H9 (cell line): ENCODE data around the gene ERICH6B. TPM values are rescaled to one million over a fixed set of nuclear protein-coding genes. Genes with fewer than 3 reads are reported as not detected.

Experiments used
- DNase-seq: peaks from one replicate; pipeline ENCODE4 v3.0.0-alpha.2; 2017
- H2AFZ ChIP-seq: one replicate; pipeline ENCODE4 v1.6.1; 2013; ENCODE audit warnings: mild to moderate bottlenecking, low read length, control low read depth, moderate library complexity
- H2AK5ac ChIP-seq: 2 replicates; pipeline ENCODE4 v1.6.1; 2013; ENCODE audit warnings: low read length, control low read depth, mixed read lengths; ENCODE audit not compliant: insufficient read length
- H2BK120ac ChIP-seq: one replicate; pipeline ENCODE4 v1.6.1; 2013; ENCODE audit warnings: low read depth, mild to moderate bottlenecking, low read length, control low read depth, inconsistent platforms; ENCODE audit not compliant: poor library complexity, severe bottlenecking
- H2BK12ac ChIP-seq: 2 replicates; pipeline ENCODE4 v1.6.1; 2013; ENCODE audit warnings: low read length, control low read depth, mixed read lengths, low read depth; ENCODE audit not compliant: insufficient read length
- H2BK15ac ChIP-seq: 2 replicates; pipeline ENCODE4 v1.6.1; 2013; ENCODE audit warnings: low read depth, low read length, control low read depth
- H2BK20ac ChIP-seq: one replicate; pipeline ENCODE4 v1.6.1; 2013; ENCODE audit warnings: low read depth, mild to moderate bottlenecking, low read length, control low read depth, inconsistent platforms; ENCODE audit not compliant: poor library complexity, severe bottlenecking
- H2BK5ac ChIP-seq: 2 replicates; pipeline ENCODE4 v1.6.1; 2013; ENCODE audit warnings: low read length, control low read depth, mixed read lengths; ENCODE audit not compliant: insufficient read length
- H3K14ac ChIP-seq: 2 replicates; pipeline ENCODE4 v1.6.1; 2013; ENCODE audit warnings: low read length, control low read depth; ENCODE audit not compliant: insufficient read depth
- H3K18ac ChIP-seq: 2 replicates; pipeline ENCODE4 v1.6.1; 2013; ENCODE audit warnings: low read depth, mild to moderate bottlenecking, mixed read lengths, low read length, control low read depth; ENCODE audit not compliant: insufficient read length
- H3K23ac ChIP-seq: 2 replicates; pipeline ENCODE4 v1.6.1; 2013; ENCODE audit warnings: low read length, control low read depth, mixed read lengths, low read depth; ENCODE audit not compliant: insufficient read length
- H3K23me2 ChIP-seq: 2 replicates; pipeline ENCODE4 v1.6.1; 2013; ENCODE audit warnings: low read depth, mild to moderate bottlenecking, mixed read lengths, low read length, control low read depth; ENCODE audit not compliant: insufficient read length, poor library complexity, severe bottlenecking
- H3K27ac ChIP-seq: 2 replicates; pipeline ENCODE4 v1.5.1; 2013; ENCODE audit warnings: low read length, control low read depth, mixed read lengths, low read depth; ENCODE audit not compliant: insufficient read length
- H3K27me3 ChIP-seq: 2 replicates; pipeline ENCODE4 v1.6.1; 2013; ENCODE audit warnings: low read length, control low read depth, inconsistent platforms; ENCODE audit not compliant: insufficient read depth
- H3K4ac ChIP-seq: 2 replicates; pipeline ENCODE4 v1.6.1; 2013; ENCODE audit warnings: low read depth, mild to moderate bottlenecking, control low read depth, inconsistent platforms, low read length, moderate library complexity
- H3K4me1 ChIP-seq: 2 replicates; pipeline ENCODE4 v1.6.1; 2013; ENCODE audit warnings: low read length, control low read depth, inconsistent platforms; ENCODE audit not compliant: insufficient read depth
- H3K4me2 ChIP-seq: 2 replicates; pipeline ENCODE4 v1.6.1; 2013; ENCODE audit warnings: low read length, control low read depth, mixed read lengths; ENCODE audit not compliant: insufficient read length, insufficient read depth
- H3K56ac ChIP-seq: 2 replicates; pipeline ENCODE4 v1.6.1; 2013; ENCODE audit warnings: low read depth, mild to moderate bottlenecking, mixed read lengths, low read length, control low read depth; ENCODE audit not compliant: insufficient read length
- H3K79me1 ChIP-seq: 2 replicates; pipeline ENCODE4 v1.6.1; 2013; ENCODE audit warnings: low read depth, mild to moderate bottlenecking, moderate library complexity, low read length, control low read depth, inconsistent platforms; ENCODE audit not compliant: insufficient read depth, poor library complexity, severe bottlenecking
- H3K79me2 ChIP-seq: 2 replicates; pipeline ENCODE4 v1.6.1; 2013; ENCODE audit warnings: low read length, control low read depth, inconsistent platforms; ENCODE audit not compliant: insufficient read depth
- H3K9ac ChIP-seq: 2 replicates; pipeline ENCODE4 v1.6.1; 2013; ENCODE audit warnings: low read length, control low read depth, mixed read lengths; ENCODE audit not compliant: insufficient read length; ENCODE audit errors: extremely low read depth
- H3K9me3 ChIP-seq: one replicate; pipeline ENCODE4 v1.6.1; 2013; ENCODE audit warnings: low read depth, low read length, inconsistent platforms; ENCODE audit not compliant: control insufficient read depth
- H3T11ph ChIP-seq: one replicate; pipeline ENCODE4 v1.6.1; 2013; ENCODE audit warnings: mild to moderate bottlenecking, low read length, control low read depth, inconsistent platforms
- H4K20me1 ChIP-seq: one replicate; pipeline ENCODE4 v1.6.1; 2013; ENCODE audit not compliant: control insufficient read depth, insufficient read length, insufficient read depth
- H4K5ac ChIP-seq: 2 replicates; pipeline ENCODE4 v1.6.1; 2013; ENCODE audit warnings: low read depth, mild to moderate bottlenecking, mixed read lengths, low read length, control low read depth; ENCODE audit not compliant: insufficient read length
- H4K8ac ChIP-seq: replicated peaks from 2 replicates; pipeline ENCODE4 v1.6.1; 2013; ENCODE audit warnings: low read length, control low read depth, mixed read lengths, low read depth; ENCODE audit not compliant: insufficient read length
- H4K91ac ChIP-seq: 2 replicates; pipeline ENCODE4 v1.6.1; 2013; ENCODE audit warnings: low read depth, mild to moderate bottlenecking, moderate library complexity, mixed read lengths, low read length, control low read depth; ENCODE audit not compliant: insufficient read length
- H3K27ac Mint-ChIP-seq, 3 experiments: 2 replicates in 2 of 3; 3 replicates in 1 of 3; pipeline ENCODE4 v1.8.0; 2020 to 2021; ENCODE audit warnings: mixed read lengths in 3 of 3, mild to moderate bottlenecking in 1 of 3, moderate library complexity in 1 of 3
- H3K27me3 Mint-ChIP-seq: 2 replicates; pipeline ENCODE4 v1.8.0; 2021; ENCODE audit warnings: low read depth, mild to moderate bottlenecking, moderate library complexity, mixed read lengths
- H3K36me3 Mint-ChIP-seq, 3 experiments: 2 replicates in 2 of 3; 3 replicates in 1 of 3; pipeline ENCODE4 v1.8.0; 2020 to 2021; ENCODE audit warnings: low read depth in 3 of 3, mixed read lengths in 3 of 3; ENCODE audit not compliant: insufficient read depth in 1 of 3
- H3K4me1 Mint-ChIP-seq, 2 experiments: 2 replicates each; pipeline ENCODE4 v1.8.0; 2020; ENCODE audit warnings: mixed read lengths in 2 of 2
- H3K4me3 Mint-ChIP-seq, 2 experiments: 2 replicates in 1 of 2; 3 replicates in 1 of 2; pipeline ENCODE4 v1.8.0; 2020 to 2021; ENCODE audit warnings: mild to moderate bottlenecking in 2 of 2, mixed read lengths in 2 of 2, moderate library complexity in 1 of 2
- H3K9me3 Mint-ChIP-seq, 2 experiments: 2 replicates in 1 of 2; 3 replicates in 1 of 2; pipeline ENCODE4 v1.8.0; 2020; ENCODE audit warnings: mild to moderate bottlenecking in 2 of 2, mixed read lengths in 2 of 2, moderate library complexity in 1 of 2
- CTCF ChIP-seq: fragments of 200-600 bp; sonication (generic); conservative IDR thresholded peaks from 3 replicates; pipeline ENCODE4 v1.8.0; 2021; ENCODE audit warnings: antibody characterized with exemption, mild to moderate bottlenecking
- WGBS: extraction: QIAGEN DNeasy Blood & Tissue Kit; methylation state at CpG from one replicate; pipeline ENCODE4 v1.1.7; 2013; ENCODE audit warnings: missing lambda C conversion rate, low lambda C conversion rate, mixed read lengths; ENCODE audit not compliant: insufficient read length; ENCODE audit errors: extremely low coverage; 5-methylcytosine and 5-hydroxymethylcytosine counted together
- total RNA-seq: library from RNA; stranded (reverse); gene quantifications from 2 replicates; pipeline ENCODE4 v1.2.1, GENCODE V29; 2021

Gene ERICH6B
- total RNA-seq, 1 experiment from 2014 or later = not detected

- no peaks in the 10 kb centered on the region for H3K79me1 ChIP-seq
- H3K27ac ChIP-seq = no peak overlapping the region
- no peaks in the 10 kb centered on the region for H4K20me1 ChIP-seq
- H3K56ac ChIP-seq = no peak overlapping the region
- no peak overlapping the region for H2AK5ac ChIP-seq
- H3K79me2 ChIP-seq = no peaks in the 10 kb centered on the region
- no peak for DNase-seq
- no peak overlapping the region for H3K14ac ChIP-seq
- H3K9ac ChIP-seq = no peak overlapping the region
- H3K4me2 ChIP-seq = no peak overlapping the region
- TF ChIP-seq CTCF = no peak
- Mint-ChIP-seq H3K4me3 (no peak overlapping the region), H3K4me1 (no peaks in the 10 kb centered on the region), H3K9me3 (no peaks in the 10 kb centered on the region; a peak in 1 of 5 replicates), H3K36me3 (peaks cover 26 to 61% (median 46%) of the 10 kb centered on the region in 3 experiments), H3K27me3 (no peaks in the 10 kb centered on the region), H3K27ac (no peak overlapping the region)
- no peak overlapping the region for H3K18ac ChIP-seq
- H2BK12ac ChIP-seq = no peak overlapping the region
- no peak overlapping the region for H2BK15ac ChIP-seq
- H3K23ac ChIP-seq = no peak overlapping the region
- H3K4me1 ChIP-seq = no peaks in the 10 kb centered on the region
- no peak overlapping the region for H2BK120ac ChIP-seq
- H2BK5ac ChIP-seq = no peak overlapping the region
- H3K27me3 ChIP-seq = no peaks in the 10 kb centered on the region
- H4K5ac ChIP-seq = no peak overlapping the region
- no peaks in the 10 kb centered on the region for H3K9me3 ChIP-seq
- H3K23me2 ChIP-seq = no peaks in the 10 kb centered on the region
- no CpG with 5 or more reads among the region's 7 CpGs for WGBS
- no peak overlapping the region for H2AFZ ChIP-seq
- H3T11ph ChIP-seq = no peak overlapping the region
- no peak overlapping the region for H4K91ac ChIP-seq
- H4K8ac ChIP-seq = no peak overlapping the region
- H2BK20ac ChIP-seq = no peak overlapping the region
- no peak overlapping the region for H3K4ac ChIP-seq
Observed at GRCh38 chr13:45496942-45497341, 118.6 kb downstream of the ERICH6B start.
